Coronary artery (tissue), 2 donors: ENCODE data around the gene FBXO46.
"Not testable (repeated sequence)": the region's sequence is repeated elsewhere in the genome, so short reads cannot be mapped to it uniquely, and the experiment has no call there.

Experiments used
- DNase-seq: peaks from one replicate; pipeline ENCODE4 v3.0.0-alpha.2; 2017; ENCODE audit warnings: low spot score
- H3K27ac ChIP-seq, 2 donors: fragments of 200-600 bp; sonication (generic); one replicate each; pipeline ENCODE4 v1.5.1; 2016 to 2019
- H3K4me3 ChIP-seq: fragments of 200-600 bp; sonication (generic); 2 replicates; pipeline ENCODE4 v1.5.1; 2016; ENCODE audit warnings: mild to moderate bottlenecking, moderate library complexity
- TF ChIP-seq, protein P1 (sequence below): fragments of 200-600 bp; sonication (generic); IDR thresholded peaks from one replicate; pipeline ENCODE4 v1.5.1; 2019; ENCODE audit warnings: antibody characterized with exemption

Gene FBXO46

GRCh38 chr19:45758921-45759320 is 28.2 kb upstream of the FBXO46 start:
- H3K4me3 ChIP-seq = no peak overlapping the region
- H3K27ac ChIP-seq = no peak overlapping the region
- no peak for DNase-seq
- TF ChIP-seq, protein P1, sequence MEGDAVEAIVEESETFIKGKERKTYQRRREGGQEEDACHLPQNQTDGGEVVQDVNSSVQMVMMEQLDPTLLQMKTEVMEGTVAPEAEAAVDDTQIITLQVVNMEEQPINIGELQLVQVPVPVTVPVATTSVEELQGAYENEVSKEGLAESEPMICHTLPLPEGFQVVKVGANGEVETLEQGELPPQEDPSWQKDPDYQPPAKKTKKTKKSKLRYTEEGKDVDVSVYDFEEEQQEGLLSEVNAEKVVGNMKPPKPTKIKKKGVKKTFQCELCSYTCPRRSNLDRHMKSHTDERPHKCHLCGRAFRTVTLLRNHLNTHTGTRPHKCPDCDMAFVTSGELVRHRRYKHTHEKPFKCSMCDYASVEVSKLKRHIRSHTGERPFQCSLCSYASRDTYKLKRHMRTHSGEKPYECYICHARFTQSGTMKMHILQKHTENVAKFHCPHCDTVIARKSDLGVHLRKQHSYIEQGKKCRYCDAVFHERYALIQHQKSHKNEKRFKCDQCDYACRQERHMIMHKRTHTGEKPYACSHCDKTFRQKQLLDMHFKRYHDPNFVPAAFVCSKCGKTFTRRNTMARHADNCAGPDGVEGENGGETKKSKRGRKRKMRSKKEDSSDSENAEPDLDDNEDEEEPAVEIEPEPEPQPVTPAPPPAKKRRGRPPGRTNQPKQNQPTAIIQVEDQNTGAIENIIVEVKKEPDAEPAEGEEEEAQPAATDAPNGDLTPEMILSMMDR = no peak

DNA sequence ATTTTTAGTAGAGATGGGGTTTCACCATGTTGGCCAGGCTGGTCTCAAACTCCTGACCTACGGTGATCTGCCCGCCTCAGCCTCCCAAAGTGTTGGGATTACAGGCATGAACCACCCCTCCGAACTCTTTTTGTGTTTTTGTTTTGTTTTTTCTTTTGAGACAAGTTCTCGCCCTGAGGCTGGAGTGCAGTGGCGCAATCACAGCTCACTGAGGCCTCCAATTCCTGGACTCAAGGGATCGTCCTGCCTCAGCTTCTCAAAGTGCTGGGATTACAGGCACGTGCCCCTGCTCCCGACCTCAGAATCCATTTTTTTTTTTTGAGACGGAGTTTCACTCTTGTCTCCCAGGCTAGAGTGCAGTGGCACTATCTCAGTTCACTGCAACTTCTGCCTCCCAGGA is 27.0 kb upstream of the FBXO46 start:
- DNase-seq = no peak
- TF ChIP-seq, protein P1 = no peak
- H3K27ac ChIP-seq = no peak overlapping the region
- no peak overlapping the region for H3K4me3 ChIP-seq

DNA sequence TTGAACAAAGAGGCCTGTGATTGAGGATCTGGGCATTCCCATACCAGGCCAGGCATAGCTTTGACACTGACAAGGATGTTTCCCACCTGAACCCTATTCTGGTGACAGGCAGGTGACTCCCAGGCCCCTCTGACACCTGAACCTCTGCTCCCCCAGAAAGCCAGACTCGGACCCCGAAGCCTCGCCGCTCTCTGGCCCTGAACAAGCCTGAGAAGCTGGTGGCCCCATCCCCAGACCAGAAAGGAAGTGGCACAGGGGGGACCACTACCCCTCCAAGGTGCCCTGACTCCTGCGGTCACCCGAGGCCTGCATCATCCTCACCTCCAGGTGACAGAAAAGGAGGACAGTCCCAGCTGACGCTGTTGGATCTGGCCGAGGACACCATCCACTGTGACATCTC is 23.6 kb upstream of the FBXO46 start:
- H3K27ac ChIP-seq = no peak overlapping the region
- TF ChIP-seq, protein P1 = no peak

DNA sequence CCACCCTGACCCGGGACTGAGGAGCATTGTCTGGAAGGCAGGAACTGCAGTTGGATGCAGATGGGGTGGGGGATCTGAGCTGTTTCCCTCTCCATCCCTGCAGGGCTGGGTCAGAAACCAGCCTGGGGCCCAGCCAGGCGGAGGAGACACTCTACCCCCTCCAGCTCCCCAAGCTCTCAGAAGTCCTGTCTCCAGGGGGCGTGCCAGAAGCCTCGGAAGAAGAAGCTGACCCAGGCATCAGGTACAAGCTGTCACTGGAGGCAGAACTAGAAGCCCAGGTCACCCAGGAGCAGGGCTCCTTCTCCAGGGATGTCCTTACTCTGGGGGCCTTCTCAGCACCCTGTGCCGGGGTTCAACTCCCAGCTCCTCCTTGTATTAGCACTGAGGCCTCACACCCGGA is 22.9 kb upstream of the FBXO46 start:
- H3K27ac ChIP-seq = no peak overlapping the region
- TF ChIP-seq, protein P1 = no peak
- no peak for DNase-seq
- no peak overlapping the region for H3K4me3 ChIP-seq

More for the DNA sequence above, 23.6 kb upstream of the FBXO46 start:
- H3K4me3 ChIP-seq = no peak overlapping the region
- no peak for DNase-seq

DNA sequence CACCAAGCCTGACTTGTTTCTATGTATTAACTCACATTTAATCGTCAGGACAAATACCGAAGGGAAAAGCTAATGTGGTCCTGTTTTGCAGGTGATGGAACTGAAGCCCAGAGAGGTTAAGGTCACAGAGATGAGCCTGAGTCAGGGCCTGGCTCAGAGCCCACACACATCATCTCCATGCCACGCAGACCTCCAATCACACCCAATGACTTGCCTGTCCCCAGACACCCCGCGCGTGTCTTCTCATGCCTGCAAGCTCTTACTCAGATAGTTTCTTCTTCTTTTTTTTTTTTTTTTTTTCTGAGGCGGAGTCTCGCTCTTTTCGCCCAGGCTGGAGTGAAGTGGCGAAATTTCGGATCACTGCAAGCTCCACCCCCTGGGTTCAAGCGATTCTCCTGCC is 21.9 kb upstream of the FBXO46 start:
- DNase-seq = no peak
- TF ChIP-seq, protein P1 = no peak
- Histone ChIP-seq H3K27ac (no peak overlapping the region), H3K4me3 (no peak overlapping the region)

DNA sequence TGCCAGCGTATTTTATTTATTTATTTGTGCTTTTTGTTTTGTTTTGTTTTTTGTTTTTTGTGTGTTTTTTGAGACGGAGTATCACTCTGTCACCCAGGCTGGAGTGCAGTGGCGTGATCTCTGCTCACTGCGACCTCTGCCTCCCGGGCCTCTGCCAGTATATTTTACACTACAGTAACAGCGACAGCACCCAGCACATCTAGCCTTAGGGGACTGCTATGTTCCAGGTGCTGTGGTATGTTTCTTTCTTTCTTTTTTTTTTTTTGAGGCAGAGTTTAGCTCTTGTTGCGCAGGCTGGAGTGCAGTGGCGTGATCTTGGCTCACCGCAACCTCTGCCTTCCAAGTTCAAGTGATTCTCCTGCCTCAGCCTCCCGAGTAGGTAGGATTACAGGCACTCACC is 20.8 kb upstream of the FBXO46 start:
- H3K27ac ChIP-seq, H3K4me3 ChIP-seq, DNase-seq: not testable (repeated sequence)

DNA sequence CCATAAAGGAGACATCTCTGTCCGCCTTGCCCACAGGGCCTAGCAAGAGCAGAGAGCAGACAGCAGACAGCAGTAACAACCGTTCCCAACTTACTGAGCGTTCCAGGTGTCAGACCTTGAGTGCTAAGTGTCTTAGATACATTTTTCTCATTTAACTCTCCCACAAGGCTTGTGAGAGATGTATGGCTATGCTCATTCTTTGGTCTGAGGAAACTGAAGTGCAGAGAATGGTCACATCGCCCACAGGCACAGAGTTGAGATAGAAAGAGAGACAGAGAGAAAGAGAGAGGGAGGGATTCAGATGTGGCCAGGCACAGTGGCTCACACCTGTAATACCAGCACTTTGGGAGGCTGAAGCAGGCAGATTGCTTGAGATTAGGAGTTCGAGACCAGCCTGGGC is 16.8 kb upstream of the FBXO46 start:
- no peak overlapping the region for H3K4me3 ChIP-seq
- DNase-seq = no peak
- TF ChIP-seq, protein P1 = no peak

GRCh38 chr19:45746866-45747265 is 16.2 kb upstream of the FBXO46 start:
- DNase-seq = no peak
- Histone ChIP-seq H3K4me3 (no peak overlapping the region), H3K27ac (no peak overlapping the region)
- TF ChIP-seq, protein P1 = no peak

More for the DNA sequence above, 16.8 kb upstream of the FBXO46 start:
- no peak overlapping the region for H3K27ac ChIP-seq
